NCI-H1930 (cell line): ENCODE data around the gene CTNNA1.
"Not testable (repeated sequence)": the region's sequence is repeated elsewhere in the genome, so short reads cannot be mapped to it uniquely, and the experiment has no call there.

Source experiments
- DNase-seq, 2 experiments: peaks; one replicate each; lab custom pipeline; 2025; lab: John Stamatoyannopoulos, UW

The CTNNA1 gene

DNA sequence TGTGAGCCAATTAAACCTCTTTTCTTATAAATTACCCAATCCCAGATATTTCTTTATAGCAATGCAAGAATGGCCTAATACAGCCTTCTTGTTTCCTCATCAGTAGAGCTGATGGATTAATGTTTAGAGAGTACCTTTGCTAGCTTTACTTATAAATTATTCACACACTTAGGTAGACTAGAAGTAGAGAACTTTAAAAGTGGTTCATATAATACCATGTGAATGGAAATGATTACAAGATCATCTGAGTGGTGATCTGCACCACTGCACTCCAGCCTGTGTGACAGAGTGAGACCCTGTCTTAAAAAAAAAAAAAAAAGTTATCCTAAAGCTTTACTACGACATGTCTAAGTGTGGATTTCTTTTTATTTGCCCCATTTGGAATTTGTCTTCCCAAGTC, 145.1 kb downstream of the CTNNA1 start:
- DNase-seq, result no peak

DNA sequence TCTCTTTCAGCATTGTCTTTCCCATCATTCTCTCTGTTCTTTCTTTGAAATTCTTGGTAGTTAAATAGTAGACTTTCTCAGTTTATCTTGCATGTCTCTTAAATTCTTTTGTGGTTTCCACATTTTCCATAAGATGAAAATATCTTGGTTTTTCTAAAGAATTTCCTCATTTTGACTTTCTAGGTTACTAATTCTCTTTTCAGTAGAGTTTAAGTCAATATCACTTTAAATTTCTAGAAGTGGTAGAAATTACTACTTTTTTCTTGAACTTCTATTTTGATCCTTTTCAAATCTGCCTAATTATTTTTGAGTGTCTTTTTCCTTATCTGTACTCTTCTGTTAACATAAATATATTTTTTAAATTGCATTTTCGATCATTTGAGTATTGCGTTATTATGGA, 145.5 kb downstream of the CTNNA1 start:
- no peak for DNase-seq

DNA sequence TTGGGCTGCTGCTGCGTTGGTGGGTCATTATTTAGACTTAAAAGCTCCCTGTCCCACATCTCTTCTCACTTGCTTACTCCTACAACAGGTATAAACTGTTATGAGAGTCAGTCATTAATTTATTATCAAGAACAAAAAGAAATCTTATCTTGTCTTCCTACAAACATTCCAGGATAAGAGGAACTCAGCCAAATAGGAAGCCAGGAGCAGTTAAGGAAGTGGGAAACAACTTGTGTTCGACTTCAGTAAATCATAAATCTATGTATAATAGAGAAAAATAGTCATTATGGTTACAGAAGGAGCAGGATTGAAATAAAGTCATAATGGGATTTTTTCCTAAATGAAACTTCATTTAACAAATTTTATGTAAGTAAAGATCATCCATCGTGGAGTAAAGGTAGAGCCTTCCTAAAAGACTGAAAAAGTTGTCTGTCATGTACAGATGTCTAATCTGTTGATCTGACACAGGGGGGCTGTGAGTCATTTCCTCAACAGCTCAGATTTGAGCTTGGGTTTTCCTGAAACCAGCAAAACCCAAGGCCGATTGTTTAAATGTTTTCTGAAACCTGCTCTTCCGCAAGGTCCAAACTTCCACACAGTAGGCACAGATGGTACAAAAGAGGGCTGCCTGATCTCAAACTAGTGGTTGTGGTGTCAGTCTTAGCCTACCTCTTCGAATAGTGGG, 147.2 kb downstream of the CTNNA1 start:
- no peak for DNase-seq

DNA sequence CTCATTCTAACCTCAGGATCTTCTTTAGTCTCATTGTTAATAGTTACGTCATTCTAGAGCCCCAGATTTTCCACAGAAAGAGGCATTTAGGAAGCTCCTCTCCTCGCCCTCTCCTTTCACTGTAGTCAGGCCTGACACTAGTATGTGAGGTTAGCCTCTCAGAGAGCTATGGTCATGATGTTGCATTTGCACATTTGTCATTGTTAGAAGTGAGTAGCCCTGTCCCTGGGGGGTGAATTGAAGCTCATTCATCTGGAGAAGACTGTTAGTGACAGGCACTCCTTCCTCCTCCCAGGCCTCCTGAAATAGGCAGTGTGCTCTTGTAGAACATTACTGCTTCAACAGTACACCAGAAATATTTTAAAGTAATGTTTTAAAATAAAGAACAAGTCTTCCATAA, 148.5 kb downstream of the CTNNA1 start:
- DNase-seq, result no peak

DNA sequence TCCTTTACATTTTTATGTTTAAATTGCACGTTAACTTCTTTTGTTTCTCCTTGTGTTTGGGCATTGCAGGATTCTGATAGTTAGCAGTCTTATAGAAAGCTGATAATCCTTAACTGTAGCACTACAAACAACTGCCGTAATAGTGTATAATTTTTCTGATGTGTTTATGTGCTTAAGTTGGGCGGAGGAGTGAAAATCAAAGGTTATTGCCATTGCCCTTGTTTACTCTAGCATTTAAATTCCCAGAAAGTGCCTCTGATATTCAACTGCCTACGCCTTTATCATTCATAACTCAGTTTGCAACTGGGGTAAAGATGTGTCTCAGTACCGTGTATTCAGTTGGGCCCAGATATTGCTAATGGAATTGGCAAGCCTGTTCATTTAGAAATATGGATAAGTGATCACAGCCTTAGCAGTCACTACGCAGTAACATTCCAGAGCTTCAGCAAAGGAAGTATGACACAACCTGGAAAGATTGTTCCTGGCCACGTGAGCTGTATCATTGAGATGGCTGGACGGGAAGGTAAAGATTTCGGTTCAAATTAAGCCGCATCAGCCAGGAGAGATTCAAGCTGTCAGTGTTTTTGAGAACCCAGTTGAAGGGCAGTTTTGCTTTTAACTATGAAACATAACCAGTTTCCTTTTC, 150.0 kb downstream of the CTNNA1 start:
- DNase-seq, result no peak

DNA sequence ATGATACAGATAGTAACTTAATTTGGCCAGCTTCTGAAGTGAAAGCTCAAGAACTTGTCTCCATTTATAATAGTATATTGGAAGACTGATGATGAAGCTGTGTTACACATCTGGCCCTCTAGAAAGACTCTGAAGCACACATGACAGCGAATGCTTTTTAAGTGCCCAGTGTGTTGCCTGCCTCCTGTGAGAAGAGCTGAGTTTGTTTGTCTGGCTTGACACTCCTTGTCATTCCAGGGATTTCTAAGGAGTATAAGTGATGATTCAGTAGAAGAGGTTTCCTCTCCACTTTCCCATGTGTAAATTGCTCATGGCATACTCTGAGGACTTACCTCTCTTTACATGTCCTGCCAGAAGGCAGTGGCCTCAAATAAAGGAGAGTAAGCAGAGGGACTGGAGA, 152.3 kb downstream of the CTNNA1 start:
- DNase-seq, result no peak

DNA sequence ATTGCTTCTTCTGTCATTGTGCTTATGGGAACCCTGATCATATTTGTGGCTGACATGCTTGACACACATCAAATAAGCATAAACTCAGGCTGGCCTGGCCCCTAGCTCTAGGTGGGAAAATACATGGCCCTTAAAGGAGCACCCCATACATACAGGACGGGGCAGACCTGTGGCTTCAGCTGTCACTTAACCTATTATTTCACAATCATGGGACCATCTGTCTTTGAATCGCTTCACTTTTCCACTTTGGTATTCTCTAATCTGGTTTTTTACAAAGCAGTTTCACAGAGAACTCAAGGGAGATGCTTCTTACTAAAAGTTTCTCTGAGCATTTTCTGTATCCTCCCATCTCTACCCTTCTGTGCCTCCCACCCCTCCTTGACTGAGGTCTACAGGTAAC, 156.5 kb downstream of the CTNNA1 start:
- DNase-seq, result no peak

DNA sequence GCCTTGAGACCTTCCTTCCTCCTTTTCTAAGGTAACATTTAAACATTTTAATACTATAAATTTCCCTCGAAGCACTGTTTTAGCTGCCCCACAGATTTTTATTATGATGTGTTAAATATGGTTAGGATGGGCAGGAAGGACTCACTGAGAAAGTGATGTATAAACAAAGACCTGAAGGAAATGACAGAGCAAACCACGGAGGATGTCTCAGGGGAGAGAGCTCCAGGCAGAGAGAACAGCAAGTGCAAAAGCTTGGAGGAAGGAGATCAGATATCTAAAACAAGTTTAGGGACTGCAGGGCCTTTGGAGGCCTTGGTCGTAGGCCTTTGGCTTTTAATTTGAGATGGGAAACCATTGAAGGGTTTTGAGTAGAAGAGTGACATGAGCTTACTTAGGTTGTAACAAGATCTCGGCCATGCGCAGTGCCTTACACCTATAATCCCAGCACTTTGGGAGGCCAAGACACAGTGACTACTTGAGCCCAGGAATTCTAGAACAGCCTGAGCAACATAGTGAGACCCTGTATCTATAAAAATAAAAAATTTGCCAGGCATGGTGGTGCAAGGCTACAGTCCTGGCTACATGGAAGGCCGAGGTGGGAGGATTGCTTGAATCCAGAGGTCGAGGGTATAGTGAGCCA, 157.4 kb downstream of the CTNNA1 start:
- DNase-seq, result no peak

DNA sequence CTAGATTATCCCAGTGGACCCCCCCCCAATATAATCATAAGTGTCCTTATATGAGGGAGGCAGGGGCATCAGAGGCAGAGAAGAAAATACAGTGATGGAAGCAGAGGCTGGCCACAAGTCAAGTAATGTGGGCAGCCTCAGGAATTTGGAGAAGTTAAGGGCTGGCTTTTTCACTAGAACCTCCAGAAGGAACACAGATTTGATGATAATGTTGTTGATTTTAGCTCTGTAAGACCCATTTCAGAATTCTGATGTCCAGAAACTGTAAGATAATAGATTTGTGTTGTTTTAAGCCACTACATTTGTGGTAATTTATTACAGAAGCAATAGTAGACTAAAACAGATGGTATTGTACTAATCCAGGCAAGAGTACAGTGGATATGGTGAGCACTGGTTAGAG, 158.2 kb downstream of the CTNNA1 start:
- no peak for DNase-seq

DNA sequence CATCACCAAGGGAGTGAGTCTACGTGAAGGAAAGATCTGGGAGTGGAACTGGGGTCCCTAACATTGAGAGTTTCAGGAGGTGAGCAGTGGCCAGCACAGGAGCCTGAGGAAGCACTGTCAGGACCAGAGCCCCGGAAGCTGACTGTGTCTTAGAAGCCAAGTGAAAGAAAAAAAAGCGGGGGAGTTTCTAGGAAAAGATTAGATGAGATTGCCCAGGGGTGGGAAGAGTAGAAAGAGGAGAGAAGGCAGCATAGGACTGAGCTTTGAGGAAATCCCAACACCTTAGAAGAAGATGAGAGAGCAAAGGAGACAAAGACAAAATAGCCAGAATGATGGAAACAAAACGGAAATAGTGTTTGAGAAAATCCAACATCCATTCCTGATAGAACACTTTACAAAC, 158.9 kb downstream of the CTNNA1 start:
- DNase-seq, result no peak

DNA sequence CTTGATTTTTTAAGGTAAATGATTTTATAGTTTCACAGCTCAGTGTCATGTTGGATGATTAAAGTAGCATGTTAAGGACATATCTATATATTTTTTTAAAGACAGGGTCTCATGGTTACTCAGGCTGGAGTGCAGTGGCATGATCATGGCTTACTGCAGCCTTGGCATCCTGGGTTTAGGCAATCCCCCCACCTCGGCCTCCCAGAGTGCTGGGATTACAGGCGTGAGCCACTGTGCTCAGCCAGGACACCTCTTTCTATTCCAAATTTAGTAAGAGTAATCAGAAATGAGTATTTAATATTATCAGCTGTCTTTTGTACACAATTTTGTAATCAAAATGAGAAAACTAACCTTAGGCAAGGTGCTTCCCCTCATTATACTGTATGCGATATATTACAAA, 160.5 kb downstream of the CTNNA1 start:
- DNase-seq, result no peak

DNA sequence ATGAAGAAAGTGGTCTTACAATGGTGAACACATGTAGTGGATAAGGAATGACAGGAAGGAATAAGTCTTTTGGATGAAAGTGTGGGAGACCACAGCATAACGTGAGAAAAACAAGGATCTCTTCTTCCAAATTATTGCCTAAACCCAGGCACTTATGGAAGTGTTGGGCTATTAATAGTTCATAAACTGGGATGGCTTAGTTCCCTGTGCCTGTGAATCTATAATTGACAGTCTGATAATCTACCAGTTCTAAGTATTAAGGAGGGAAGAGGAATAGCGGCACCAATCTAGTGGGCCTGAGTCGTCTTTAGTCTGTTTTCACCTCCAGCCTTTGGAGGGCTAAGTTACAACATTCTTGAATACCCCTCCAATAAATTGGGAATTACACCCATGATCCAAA, 161.1 kb downstream of the CTNNA1 start:
- no peak for DNase-seq

DNA sequence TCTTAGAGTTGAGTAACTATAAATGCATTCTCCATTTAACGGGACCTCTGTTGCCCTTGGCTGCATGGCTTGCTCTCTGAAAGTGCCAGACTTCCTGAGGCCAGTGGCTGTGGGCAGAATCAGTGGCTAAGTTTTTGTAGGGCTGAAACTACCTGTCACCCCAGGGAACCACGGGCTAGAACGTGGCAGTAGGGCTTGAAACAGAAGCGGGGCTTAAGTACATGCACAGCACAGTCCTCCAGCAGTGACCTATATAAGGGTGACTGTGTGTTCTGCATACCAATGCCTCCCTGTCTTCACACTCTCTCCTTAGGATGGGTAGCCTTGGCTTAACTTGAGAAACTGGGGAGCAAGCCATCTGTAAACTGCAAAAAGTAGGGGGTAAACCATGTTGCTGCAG, 165.5 kb downstream of the CTNNA1 start:
- no peak for DNase-seq

DNA sequence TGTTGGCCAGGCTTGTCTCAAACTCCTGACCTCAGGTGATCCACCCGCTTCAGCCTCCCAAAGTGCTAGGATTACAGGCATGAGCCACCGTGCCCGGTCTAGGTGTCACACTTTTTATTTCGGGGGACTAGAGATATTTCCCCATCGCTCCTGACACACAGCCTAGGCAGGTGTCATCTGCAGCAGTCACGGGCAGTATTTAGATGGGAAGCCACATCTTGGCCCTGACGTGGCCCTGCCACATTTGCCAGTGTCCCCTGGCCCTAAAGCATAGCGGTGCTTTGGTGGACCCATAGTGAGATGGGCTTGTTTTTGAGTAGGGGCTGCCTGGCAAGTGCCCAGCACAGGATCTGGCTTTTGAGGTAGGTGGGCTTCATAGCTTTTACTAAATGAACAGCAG, 167.0 kb downstream of the CTNNA1 start:
- no peak for DNase-seq

DNA sequence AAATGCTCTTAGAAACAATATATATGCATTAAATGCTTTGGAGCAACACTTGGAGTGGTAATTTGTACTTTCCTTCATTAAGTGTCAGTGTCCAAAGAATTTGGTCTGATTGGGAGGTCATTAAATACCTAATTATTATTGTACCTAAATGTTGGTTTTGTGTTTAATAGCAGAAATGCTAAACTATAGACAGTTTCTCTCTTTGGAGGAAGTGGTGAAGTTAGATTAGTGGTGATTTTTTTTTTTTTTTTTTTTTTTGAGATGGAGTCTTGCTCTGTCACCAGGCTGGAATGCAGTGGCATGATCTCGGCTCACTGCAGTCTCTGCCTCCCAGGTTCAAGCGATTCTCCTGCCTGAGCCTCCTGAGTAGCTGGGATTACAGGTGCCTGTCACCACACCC, 168.1 kb downstream of the CTNNA1 start:
- DNase-seq, result not testable (repeated sequence)

DNA sequence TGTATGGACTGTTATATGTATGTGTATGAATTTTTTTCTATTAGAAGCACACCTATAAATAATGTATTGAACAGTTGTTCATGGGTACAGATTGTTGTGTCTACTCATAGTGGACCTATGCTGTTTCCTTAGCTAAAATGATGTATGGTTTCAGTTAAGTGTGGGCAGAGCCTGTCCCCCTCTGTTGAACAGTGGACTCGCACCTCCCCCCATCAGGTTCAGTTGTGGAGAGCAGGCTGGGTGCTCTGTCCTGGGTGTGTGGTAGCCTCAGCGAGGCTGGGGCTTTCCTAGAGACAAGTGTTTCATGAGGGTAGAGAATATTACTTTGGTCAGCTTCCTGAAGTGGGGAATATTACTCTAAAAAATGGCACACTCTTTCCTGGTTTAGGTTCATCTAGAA, 169.3 kb downstream of the CTNNA1 start:
- no peak for DNase-seq

DNA sequence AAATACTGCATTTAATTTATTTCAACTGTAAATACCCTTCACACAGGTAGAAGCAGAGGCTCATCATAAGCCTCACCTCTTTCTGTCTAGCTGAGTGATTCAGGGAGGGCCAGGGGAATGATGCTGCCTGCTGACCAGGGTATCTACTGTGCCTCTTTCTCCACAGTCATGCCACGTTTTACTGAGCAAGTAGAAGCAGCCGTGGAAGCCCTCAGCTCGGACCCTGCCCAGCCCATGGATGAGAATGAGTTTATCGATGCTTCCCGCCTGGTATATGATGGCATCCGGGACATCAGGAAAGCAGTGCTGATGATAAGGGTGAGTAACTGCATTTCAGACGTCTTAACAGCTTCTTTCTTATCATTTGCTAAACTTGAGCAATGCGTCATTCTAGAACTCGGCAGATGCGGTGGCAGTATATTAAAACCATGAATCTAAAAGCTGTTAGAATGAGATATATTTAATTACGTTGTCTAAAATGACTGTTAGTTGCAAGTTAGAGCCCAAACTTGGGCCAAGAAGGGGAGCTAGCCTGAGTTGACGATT, 171.9 kb downstream of the CTNNA1 start:
- DNase-seq, result no peak

DNA sequence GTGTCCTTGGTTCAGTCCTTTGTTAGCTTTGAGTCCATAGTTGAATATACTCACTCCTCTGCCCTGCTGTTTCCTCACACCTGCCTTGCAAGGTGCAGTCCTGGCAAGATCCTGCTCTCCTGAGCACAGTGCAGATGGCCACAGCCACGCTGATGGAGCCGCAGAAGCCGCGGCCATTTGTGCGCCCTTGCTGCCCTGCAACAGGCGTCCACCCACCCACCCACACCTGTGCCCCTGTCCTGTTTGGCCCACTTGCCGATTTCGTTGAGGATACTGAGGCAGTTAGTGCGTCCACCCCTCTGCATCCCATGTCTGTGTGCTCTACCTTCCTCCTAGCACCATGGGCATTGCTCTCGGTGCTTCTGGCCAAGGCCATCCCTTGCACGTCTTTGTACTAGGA, 173.0 kb downstream of the CTNNA1 start:
- no peak for DNase-seq

DNA sequence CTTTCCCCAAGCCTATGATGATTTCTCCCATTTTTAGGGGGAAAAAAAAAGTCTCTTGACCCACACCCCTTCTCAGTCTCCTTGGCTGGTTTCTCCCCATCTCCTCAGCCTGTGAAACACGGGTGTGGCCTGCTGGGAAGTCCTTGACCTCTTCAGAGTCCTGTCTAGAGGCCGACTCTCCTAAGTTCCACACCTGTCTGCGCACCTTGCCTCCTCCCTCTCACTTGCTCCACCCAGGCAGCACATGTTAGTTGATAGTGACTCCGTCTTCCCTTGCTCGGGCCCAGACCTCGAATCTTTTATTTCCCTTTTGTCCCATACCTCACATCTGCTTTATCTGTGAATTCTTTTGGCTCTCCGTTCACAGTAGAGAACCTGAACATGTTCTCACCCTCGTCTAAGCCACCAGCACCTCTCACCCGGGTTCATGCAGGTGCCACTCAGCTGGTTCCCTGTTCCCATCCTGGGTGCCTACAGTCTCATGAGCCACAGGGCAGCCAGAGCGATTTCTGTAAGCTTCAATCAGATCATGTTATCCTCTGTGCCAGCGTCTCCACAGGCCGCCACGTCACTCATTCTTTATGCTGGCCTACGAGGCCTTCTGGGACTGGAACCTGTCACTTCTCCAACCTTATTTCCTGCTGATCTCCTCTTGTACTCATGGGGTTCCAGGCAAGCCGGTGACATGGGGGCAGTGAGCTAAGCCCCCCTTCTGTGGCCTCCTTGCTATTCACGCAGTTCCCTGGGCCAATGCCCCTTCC, 173.6 kb downstream of the CTNNA1 start:
- DNase-seq, result no peak

DNA sequence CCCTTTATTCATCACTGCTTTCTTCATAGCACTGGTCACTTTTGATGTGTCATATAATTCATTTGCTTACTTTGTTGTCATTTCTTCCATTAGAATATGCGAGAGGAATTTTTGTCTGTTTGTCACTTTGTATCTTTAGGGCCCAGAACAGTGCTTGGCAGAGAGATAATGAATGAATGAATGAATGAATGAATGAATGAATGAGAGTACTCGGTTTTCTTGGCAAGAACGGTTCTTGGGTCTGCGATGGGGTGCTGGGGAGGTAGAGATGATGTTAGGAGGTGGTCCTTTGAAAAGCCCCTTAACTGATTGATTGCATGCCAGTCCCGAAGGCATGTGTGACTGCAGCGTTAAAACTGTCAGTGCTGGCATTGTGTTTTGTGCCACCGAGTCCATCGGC, 174.3 kb downstream of the CTNNA1 start:
- DNase-seq, result no peak

DNA sequence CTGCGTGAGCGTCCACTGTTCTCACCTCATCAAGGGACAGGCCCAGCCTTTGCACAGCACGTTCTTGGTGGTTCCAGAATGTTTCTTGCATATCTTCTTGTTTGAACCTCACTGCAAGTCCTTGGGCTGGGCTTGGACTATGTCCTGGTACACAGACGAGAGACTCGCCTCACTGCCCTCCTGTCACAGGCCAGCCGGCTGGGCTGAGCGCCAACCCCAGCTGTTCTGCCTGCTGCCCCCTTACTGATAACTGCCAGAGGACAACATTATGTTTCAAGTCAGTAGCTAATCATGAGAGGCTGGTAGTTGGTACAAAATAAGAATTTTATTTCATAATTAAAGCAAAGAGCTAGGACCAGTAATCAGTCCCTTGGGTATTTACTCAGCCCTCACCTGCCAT, 174.8 kb downstream of the CTNNA1 start:
- DNase-seq, result no peak

DNA sequence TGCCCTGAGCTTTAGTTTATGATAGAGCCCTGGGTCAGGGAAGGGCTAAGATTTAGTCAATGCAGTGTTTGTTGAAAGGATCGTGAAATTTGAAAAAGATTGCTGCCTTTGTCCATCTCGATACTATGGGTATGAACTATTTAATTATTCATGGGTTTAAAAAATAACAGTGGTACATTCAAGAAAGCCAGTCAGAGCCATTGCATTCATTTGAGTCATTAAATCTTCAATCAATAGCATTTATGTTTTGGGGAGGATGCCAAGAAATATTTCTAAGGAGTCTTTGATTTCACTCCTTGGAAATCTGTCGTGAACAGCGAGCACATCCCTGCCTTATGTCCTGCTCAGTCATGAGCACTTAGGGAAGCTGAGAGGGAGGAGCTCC, 176.3 kb downstream of the CTNNA1 start:
- no peak for DNase-seq
